ENCODE results near the gene UTS2B. TPM values are rescaled to one million over a fixed set of nuclear protein-coding genes. Genes with fewer than 3 reads are reported as not detected.

Gene UTS2B
- total RNA-seq, 2 experiments from 2014 or later = not detected

DNA sequence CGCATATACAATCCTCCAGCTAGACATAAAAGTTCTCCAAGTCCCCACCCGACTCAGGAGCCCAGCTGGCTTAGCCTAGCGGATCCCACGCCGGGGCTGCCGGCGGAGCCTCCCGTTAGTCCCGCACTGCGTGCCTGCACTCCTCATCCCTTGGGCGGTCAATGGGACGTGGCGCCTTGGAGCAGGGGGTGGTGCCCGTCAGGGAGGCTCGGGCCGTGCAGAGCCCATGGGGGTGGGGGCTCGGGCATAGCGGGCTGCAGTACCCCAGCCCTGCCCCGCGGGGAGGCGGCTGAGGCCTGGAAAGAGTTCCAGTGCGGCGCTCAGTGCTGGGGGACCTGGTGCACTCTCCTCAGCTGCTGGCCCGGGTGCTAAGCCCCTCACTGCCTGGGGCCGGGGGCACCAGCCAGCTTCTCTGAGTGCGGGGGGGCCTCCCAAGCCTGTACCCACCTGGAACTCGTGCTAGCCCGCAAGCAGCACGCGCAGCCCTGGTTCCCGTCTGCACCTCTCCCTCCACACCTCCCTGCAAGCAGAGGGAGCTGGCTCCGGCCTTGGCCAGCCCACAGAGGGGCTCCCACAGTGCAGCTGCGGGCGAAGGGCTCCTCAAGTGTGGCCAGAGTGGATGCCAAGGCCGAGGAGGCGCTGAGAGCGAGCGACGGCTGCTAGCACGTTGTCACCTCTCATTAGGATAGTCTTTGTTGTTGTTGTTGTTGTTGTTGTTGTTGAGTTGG lies 13.3 kb downstream of the UTS2B start:
- H3K27me3 Mint-ChIP-seq = no peaks in the 10 kb centered on the region
- POLR2A ChIA-PET = interaction anchor here (0.6 to 0.8 kb wide), 2 partner anchors 21 to 47 kb away, joined by 3 to 6 read pairs; no protein-coding TSS in a partner anchor
- DNase-seq (no peak), ATAC-seq (no peak)
- CTCF ChIA-PET = no interaction called here
- intact Hi-C loops (cut with DNase I, micrococcal nuclease) = no loop called here
- H3K9me3 Mint-ChIP-seq (ENCODE audit: low read depth) = no peaks in the 10 kb centered on the region
- H3K4me3 Mint-ChIP-seq = no peak overlapping the region
- H3K27ac Mint-ChIP-seq = no peak overlapping the region
- no peaks in the 10 kb centered on the region for H3K4me1 Mint-ChIP-seq
- H3K36me3 Mint-ChIP-seq (ENCODE audit: low read depth) = no peaks in the 10 kb centered on the region

DNA sequence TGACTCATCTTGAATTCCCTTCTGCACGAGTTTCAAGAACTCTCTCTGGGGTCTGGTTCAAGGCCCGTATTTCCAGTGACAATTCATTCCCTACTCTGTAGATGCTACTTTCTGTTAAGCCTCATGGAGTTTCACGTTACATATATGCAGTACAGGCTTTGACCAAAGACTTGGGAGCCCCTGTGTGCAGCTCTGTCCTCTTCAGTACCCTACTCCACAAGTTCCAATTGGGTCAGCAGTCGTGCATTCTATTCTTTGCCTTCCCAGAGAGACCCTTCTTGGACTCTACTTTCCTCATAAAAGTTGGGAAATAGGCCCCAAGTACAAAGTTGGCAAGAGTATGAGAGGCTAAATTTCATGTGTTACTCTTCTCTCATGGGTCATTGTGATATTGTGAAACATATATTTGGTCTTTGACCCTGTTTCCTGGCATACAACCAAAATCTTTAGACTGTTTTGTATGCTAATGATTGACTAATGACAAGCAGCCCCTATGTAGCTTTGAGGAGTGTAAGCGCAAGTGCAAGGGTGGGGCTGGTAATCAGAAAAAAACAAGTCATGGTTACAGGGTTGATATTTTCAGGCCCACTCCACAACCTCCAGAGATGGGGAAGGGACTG lies 16.1 kb downstream of the UTS2B start:
- Mint-ChIP-seq H3K36me3 (ENCODE audit: low read depth) (no peaks in the 10 kb centered on the region), H3K9me3 (ENCODE audit: low read depth) (no peaks in the 10 kb centered on the region), H3K4me3 (no peak overlapping the region), H3K27ac (no peak overlapping the region), H3K4me1 (no peaks in the 10 kb centered on the region), H3K27me3 (no peaks in the 10 kb centered on the region)
- intact Hi-C loops (cut with DNase I, micrococcal nuclease) = no loop called here
- DNase-seq (no peak), ATAC-seq (no peak)
- ChIA-PET CTCF (interaction anchor here (1.0 kb wide), 1 partner anchor 73 kb away, joined by 4 read pairs; no protein-coding TSS in a partner anchor), POLR2A (no interaction called here)

DNA sequence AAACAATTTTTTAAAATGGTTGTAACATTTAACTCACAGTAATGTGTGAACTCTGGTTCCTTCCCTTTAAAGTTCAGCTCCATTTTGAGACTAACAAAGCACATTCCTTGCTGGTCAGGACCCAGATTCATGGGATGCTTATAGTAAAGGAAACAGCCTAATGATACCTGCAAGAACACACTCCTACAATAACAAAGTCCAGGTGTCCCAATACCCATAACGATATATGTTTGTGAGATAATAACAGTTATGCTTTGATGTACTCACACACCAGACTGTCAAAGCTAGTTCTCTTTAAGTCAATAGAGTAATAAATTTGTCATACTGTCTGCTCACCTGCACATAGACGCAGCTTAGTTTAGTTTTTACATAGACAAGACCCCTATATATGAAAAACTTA lies 17.0 kb downstream of the UTS2B start:
- ChIA-PET CTCF (interaction anchor here (1.0 kb wide), 1 partner anchor 72 kb away, joined by 4 read pairs; no protein-coding TSS in a partner anchor), POLR2A (no interaction called here)
- Mint-ChIP-seq H3K4me3 (no peak overlapping the region), H3K4me1 (no peaks in the 10 kb centered on the region), H3K27me3 (no peaks in the 10 kb centered on the region), H3K27ac (no peak overlapping the region), H3K9me3 (ENCODE audit: low read depth) (no peaks in the 10 kb centered on the region), H3K36me3 (ENCODE audit: low read depth) (no peaks in the 10 kb centered on the region)
- no peak for DNase-seq
- no peak for ATAC-seq
- intact Hi-C loops (cut with DNase I, micrococcal nuclease) = no loop called here

DNA sequence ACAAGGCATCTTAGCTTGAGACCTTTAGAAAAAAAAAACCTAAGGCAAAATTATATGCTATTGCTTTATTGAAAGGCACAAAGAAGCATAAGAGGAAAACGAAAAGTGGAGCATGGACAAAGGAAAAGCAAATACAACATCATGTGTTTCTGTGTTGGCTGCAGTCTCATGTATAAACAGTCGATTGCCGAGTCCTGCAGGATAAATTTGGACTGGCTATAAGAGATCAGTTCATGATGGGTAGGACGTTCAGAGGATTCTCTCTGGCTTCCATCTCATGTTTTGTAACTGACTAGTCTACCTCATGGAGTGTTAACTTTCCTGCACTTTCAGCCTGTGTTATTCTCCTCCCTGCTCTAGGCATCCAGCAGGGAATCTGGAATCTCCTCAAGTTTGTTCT lies 23.0 kb downstream of the UTS2B start:
- no peaks in the 10 kb centered on the region for H3K36me3 Mint-ChIP-seq (ENCODE audit: low read depth)
- POLR2A ChIA-PET = no interaction called here
- no peak overlapping the region for H3K27ac Mint-ChIP-seq
- H3K4me3 Mint-ChIP-seq = no peak overlapping the region
- no peaks in the 10 kb centered on the region for H3K4me1 Mint-ChIP-seq
- no peak for ATAC-seq
- intact Hi-C loops (cut with DNase I, micrococcal nuclease) = no loop called here
- CTCF ChIA-PET = no interaction called here
- DNase-seq = no peak
- no peaks in the 10 kb centered on the region for H3K27me3 Mint-ChIP-seq
- H3K9me3 Mint-ChIP-seq (ENCODE audit: low read depth) = no peaks in the 10 kb centered on the region

DNA sequence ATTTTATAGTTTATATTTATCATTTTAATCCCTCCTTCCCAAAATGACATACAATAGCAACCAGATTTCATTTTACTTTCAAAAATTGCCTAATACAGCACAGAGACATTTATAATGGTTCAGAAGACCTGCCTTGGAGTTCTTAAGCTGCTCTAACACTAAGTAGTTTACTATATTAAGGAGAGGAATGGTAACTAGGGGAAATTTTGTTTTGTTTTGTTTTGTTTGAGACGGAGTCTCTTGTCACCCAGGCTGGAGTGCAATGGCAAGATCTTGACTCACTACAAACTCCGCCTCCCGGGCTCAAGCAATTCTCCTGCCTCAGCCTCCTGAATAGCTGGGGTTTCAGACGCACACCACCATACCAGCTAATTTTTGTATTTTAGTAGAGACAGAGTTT lies 23.9 kb downstream of the UTS2B start:
- Mint-ChIP-seq H3K36me3 (ENCODE audit: low read depth) (no peaks in the 10 kb centered on the region), H3K27ac (no peak overlapping the region), H3K27me3 (no peaks in the 10 kb centered on the region), H3K9me3 (ENCODE audit: low read depth) (no peaks in the 10 kb centered on the region), H3K4me3 (no peak overlapping the region), H3K4me1 (no peaks in the 10 kb centered on the region)
- POLR2A ChIA-PET = no interaction called here
- DNase-seq = no peak
- intact Hi-C loops (cut with DNase I, micrococcal nuclease) = no loop called here
- no peak for ATAC-seq
- CTCF ChIA-PET = no interaction called here

DNA sequence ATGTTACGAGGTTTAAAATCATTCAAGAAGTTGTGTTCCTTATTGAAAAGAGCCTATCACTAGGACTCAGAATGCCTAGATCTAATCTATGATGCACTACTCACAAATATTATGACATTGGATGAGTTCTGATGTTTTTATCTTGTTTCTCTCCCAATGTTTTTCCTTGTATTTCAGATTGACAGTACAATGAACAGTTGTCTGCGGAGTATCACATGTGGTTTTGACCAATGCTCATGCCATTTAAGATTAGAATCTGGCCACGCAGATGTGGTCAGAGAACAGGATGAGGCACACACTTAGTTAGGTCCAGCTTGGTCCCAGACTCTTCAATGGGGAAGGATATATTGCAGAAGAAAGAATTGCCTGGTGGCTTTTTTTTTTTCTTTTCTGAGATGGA lies 26.7 kb downstream of the UTS2B start:
- H3K36me3 Mint-ChIP-seq (ENCODE audit: low read depth) = no peaks in the 10 kb centered on the region
- no peak overlapping the region for H3K27ac Mint-ChIP-seq
- ATAC-seq (no peak), DNase-seq (no peak)
- no peaks in the 10 kb centered on the region for H3K9me3 Mint-ChIP-seq (ENCODE audit: low read depth)
- H3K27me3 Mint-ChIP-seq = peaks cover under 1% of the 10 kb centered on the region
- intact Hi-C loops (cut with DNase I, micrococcal nuclease) = no loop called here
- peaks cover 4% of the 10 kb centered on the region for H3K4me1 Mint-ChIP-seq
- ChIA-PET POLR2A (no interaction called here), CTCF (no interaction called here)
- H3K4me3 Mint-ChIP-seq = no peak overlapping the region

DNA sequence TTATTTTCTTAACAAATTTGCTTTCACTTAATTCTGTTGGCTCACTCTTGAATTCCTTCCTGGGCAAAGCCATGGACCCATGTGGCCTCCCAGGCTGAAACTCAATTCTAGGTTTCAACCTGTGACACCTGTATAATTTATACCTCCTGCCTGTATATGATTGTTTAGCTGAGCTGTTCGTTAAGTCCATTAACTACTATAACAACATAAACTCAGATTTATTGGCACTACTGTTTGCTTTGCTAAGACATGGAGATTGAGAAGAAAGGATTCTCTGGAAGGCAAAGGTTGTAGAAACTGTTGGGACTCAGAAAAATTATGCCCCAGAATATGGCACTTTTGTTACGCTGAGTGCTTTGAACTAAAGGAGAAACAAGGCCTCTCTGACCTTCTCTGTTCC lies 27.9 kb downstream of the UTS2B start:
- no peak for DNase-seq
- ChIA-PET POLR2A (no interaction called here), CTCF (no interaction called here)
- peaks cover 3% of the 10 kb centered on the region for H3K27me3 Mint-ChIP-seq
- H3K9me3 Mint-ChIP-seq (ENCODE audit: low read depth) = no peaks in the 10 kb centered on the region
- H3K4me1 Mint-ChIP-seq = peaks cover 4% of the 10 kb centered on the region
- intact Hi-C loops (cut with DNase I, micrococcal nuclease) = no loop called here
- H3K4me3 Mint-ChIP-seq = no peak overlapping the region
- H3K36me3 Mint-ChIP-seq (ENCODE audit: low read depth) = no peaks in the 10 kb centered on the region
- no peak for ATAC-seq
- no peak overlapping the region for H3K27ac Mint-ChIP-seq

DNA sequence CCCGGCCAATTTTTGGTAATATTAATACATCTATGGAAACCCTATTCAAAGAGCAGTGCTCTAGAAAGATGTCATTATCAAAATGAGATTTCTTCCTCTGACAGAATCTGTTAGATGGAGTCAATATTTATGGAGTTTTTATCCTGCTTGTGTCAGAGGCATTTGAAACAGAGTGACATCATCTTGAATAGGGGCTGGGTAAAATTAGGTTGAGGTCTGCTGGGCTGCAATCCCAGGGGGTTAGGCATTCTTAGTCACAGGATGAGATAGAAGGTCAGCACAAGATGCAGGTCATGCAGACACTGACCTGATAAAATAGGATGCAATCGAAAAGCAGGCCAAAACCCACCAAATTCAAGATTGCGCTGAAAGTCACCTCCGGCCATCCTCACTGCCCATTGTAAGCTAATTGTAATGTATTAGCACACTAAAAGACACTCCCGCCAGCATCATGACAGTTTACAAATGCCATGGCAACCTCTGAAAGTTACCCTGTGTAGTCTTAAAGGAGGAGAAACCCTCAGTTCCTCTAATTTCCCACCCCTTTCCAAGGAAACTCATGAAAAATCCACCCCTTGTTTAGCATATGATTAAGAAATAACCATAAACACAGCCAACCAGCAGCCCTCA lies 28.4 kb downstream of the UTS2B start:
- H3K27me3 Mint-ChIP-seq = peaks cover 3% of the 10 kb centered on the region
- peaks cover 4% of the 10 kb centered on the region for H3K4me1 Mint-ChIP-seq
- no peak overlapping the region for H3K27ac Mint-ChIP-seq
- no peaks in the 10 kb centered on the region for H3K36me3 Mint-ChIP-seq (ENCODE audit: low read depth)
- CTCF ChIA-PET = no interaction called here
- H3K9me3 Mint-ChIP-seq (ENCODE audit: low read depth) = no peaks in the 10 kb centered on the region
- POLR2A ChIA-PET = no interaction called here
- DNase-seq (no peak), ATAC-seq (no peak)
- H3K4me3 Mint-ChIP-seq = no peak overlapping the region
- intact Hi-C loops (cut with DNase I, micrococcal nuclease) = no loop called here

DNA sequence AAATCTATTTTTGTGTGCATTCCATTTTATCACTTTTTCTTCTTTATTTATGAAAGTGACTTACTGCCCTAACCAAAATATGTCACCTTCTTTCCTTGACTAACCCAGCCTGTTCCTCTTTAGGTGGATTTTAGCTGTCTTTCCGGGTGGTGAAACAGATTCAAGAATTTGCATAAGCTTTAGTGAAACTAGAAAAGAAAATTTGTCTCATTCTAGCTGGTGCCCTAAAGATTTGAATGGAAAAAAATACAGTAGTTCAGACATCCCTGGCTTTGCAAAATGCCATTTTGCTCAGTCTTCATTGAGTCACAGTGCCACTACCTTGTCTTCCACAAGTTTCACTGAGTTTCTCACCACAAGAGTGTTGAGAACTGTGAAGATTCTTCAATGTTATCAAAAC lies 29.3 kb downstream of the UTS2B start:
- ATAC-seq = peak; percentile 70
- Mint-ChIP-seq H3K4me3 (no peak overlapping the region), H3K9me3 (ENCODE audit: low read depth) (no peaks in the 10 kb centered on the region), H3K36me3 (ENCODE audit: low read depth) (no peaks in the 10 kb centered on the region), H3K27ac (peak overlapping the region; percentile 12), H3K27me3 (peaks cover 3% of the 10 kb centered on the region), H3K4me1 (peaks cover 4% of the 10 kb centered on the region)
- intact Hi-C loops (cut with DNase I, micrococcal nuclease) = no loop called here
- ChIA-PET POLR2A (no interaction called here), CTCF (no interaction called here)
- DNase-seq = no peak

DNA sequence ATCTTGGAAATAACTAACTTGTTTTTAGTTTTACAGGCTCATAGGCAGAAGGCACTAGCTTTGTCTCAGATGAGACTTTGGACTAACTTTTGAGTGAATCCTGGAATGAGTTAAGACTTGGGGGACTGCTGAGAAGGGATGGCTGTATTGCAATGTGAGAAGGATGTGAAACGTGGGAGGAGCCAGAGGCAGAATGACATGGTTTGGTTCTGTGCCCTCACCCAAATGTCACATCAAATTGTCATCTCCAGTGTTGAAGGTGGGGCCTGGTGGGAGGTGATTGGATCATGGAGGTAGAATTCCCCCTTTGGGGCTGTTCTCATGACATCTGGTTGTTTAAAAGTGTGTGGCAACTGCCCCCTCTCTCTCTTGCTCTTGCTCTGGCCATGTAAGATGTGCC lies 29.9 kb downstream of the UTS2B start:
- ChIA-PET CTCF (no interaction called here), POLR2A (no interaction called here)
- intact Hi-C loops (cut with DNase I, micrococcal nuclease) = no loop called here
- H3K36me3 Mint-ChIP-seq (ENCODE audit: low read depth) = no peaks in the 10 kb centered on the region
- H3K27me3 Mint-ChIP-seq = peaks cover 3% of the 10 kb centered on the region
- H3K27ac Mint-ChIP-seq = peak overlapping the region; percentile 12
- no peak for DNase-seq
- ATAC-seq = peak; percentile 58
- no peak overlapping the region for H3K4me3 Mint-ChIP-seq
- H3K9me3 Mint-ChIP-seq (ENCODE audit: low read depth) = no peaks in the 10 kb centered on the region
- peaks cover 4% of the 10 kb centered on the region for H3K4me1 Mint-ChIP-seq

DNA sequence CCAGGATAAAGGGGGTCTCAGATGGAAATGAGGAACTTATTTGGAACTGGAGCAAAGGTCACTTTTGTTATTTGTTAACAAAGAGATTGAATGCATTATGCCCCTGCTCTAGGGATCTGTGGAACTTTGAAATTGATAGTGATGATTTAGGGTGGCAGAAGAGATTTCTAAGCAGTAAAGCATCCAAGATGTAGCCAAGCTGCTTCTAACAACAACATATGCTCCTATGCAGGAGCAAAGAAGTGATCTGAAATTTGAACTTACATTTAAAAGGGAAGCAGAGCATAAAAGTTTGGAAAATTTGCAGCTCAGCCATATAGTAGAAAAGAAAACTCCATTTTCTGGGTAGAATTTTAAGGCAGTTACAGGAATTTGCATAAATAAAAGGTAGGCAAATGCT lies 31.5 kb downstream of the UTS2B start:
- ATAC-seq (no peak), DNase-seq (no peak)
- ChIA-PET CTCF (interaction anchor here (0.8 kb wide), 1 partner anchor 18 kb away, joined by 3 read pairs; no protein-coding TSS in a partner anchor), POLR2A (interaction anchor here (0.6 kb wide), 1 partner anchor 27 kb away, joined by 3 read pairs; no protein-coding TSS in a partner anchor)
- Mint-ChIP-seq H3K4me1 (peaks cover 4% of the 10 kb centered on the region), H3K27ac (no peak overlapping the region), H3K4me3 (no peak overlapping the region), H3K27me3 (peaks cover 3% of the 10 kb centered on the region), H3K9me3 (ENCODE audit: low read depth) (no peaks in the 10 kb centered on the region), H3K36me3 (ENCODE audit: low read depth) (no peaks in the 10 kb centered on the region)
- intact Hi-C loops (cut with DNase I, micrococcal nuclease) = no loop called here

DNA sequence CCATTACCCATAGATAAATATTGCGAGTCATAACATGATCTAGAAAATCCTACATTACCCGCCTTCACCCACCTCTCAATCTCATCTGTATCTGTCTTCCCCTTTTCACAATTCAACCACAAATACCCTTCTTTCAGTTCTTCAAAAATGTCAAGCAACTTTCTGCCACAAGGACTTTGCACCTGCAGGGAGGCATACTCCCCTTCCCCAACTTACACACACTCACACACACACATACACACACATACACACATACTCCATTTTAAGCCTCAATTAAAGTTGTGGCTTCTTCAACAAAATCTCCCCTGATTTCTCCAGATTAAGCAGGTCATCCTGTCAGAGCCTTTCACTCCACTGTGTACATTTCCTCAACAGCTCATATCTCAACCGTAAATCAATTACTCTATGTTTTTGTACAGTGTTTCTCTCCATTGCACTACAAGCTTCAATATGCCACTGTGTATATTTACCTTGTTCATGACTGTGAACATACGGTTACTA lies 34.2 kb downstream of the UTS2B start:
- H3K4me1 Mint-ChIP-seq = peaks cover 6% of the 10 kb centered on the region
- H3K27ac Mint-ChIP-seq = no peak overlapping the region

More for the DNA sequence above, 34.2 kb downstream of the UTS2B start:
- DNase-seq (no peak), ATAC-seq (no peak)
- POLR2A ChIA-PET = interaction anchor here (0.6 kb wide), 1 partner anchor 21 kb away, joined by 3 read pairs; no protein-coding TSS in a partner anchor
- Mint-ChIP-seq H3K4me3 (no peak overlapping the region), H3K36me3 (ENCODE audit: low read depth) (no peaks in the 10 kb centered on the region), H3K9me3 (ENCODE audit: low read depth) (no peaks in the 10 kb centered on the region), H3K27me3 (peaks cover 3% of the 10 kb centered on the region)
- intact Hi-C loops (cut with DNase I, micrococcal nuclease) = no loop called here
- CTCF ChIA-PET = interaction anchor here (0.6 kb wide), 1 partner anchor 1800 kb away, joined by 3 read pairs; no protein-coding TSS in a partner anchor

All from activated CD4-positive, alpha-beta T cell treated with anti-CD3 and anti-CD28 coated beads for 36 hours (primary cell).